Prostate gland (tissue), 2 donors: ENCODE results near the gene BTG4.

Experiments used
- POLR2A ChIP-seq: fragments of 450-650 bp; IDR thresholded peaks from one replicate; pipeline ENCODE4 v1.6.1; 2016; ENCODE audit warnings: antibody characterized with exemption, mild to moderate bottlenecking
- TF ChIP-seq, protein P1 (sequence below), 4 experiments: fragments of 200-600 bp in 2 of 4; fragments of 450-650 bp in 2 of 4; sonication (generic) in 2 of 4; IDR thresholded peaks; 1 replicate in 3 of 4; 2 replicates in 1 of 4; pipeline ENCODE4 v1.5.1; 2016 to 2019; ENCODE audit warnings: antibody characterized with exemption in 4 of 4, mild to moderate bottlenecking in 2 of 4, moderate library complexity in 2 of 4

DNA sequence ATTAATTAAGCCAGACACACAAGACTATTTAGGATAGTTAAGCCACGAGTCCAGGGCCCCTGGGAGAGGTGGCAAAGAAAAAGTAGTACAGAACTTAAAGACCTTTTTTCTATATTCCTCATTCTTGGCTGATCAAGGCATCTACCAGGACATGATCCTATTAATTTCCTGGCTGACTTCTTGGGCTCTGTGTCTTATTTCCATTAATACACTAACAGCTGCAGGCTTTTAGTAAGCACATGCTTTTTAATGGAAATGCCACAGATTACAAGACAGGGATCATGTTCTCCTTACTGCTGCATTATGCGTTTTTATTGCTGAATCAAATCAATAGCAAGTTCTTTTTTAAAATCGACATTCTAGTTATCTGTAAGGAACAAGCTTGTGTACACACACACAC, 35.2 kb downstream of the BTG4 start:
- TF ChIP-seq, protein P1, sequence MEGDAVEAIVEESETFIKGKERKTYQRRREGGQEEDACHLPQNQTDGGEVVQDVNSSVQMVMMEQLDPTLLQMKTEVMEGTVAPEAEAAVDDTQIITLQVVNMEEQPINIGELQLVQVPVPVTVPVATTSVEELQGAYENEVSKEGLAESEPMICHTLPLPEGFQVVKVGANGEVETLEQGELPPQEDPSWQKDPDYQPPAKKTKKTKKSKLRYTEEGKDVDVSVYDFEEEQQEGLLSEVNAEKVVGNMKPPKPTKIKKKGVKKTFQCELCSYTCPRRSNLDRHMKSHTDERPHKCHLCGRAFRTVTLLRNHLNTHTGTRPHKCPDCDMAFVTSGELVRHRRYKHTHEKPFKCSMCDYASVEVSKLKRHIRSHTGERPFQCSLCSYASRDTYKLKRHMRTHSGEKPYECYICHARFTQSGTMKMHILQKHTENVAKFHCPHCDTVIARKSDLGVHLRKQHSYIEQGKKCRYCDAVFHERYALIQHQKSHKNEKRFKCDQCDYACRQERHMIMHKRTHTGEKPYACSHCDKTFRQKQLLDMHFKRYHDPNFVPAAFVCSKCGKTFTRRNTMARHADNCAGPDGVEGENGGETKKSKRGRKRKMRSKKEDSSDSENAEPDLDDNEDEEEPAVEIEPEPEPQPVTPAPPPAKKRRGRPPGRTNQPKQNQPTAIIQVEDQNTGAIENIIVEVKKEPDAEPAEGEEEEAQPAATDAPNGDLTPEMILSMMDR (IDR thresholded peaks at IDR 0.05): no peak
- no peak for TF ChIP-seq POLR2A
